GM18511 (cell line): ENCODE data around the gene CCT2.

Source experiments
- ATAC-seq: cut with Tn5 transposase; IDR thresholded peaks from one replicate; pipeline ENCODE4 v1.9.1; 2021; ENCODE audit warnings: mild to moderate bottlenecking, moderate library complexity; ENCODE audit not compliant: unreplicated experiment

The CCT2 gene

DNA sequence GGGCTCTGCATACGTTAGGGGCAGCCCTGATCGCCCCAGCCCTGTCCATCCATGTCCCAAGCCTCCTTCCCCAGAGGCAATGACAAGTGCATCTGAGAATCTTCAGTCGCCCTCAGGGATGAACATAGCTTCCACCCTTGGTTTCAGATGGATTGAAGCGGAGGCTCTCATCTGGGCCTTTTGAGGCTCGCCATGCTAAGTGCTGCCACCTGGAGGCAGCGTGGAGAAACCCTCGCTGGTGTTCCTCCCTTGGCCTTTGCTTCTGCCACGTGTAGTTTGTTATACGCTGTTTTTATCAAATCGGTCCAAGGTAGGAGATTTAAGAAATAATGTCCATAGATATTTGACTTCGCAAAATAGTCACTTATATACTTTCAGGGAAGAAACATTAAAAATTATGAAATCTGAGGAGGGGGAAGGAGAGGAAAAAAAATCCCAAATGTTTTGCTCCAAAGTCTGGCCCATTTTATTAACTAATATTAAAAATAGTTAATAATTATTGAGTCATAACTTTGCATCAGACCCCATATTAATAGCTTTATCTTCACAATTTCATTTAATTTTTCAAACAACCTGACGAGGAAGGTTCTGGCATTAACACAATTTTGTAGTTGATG lies 54.2 kb downstream of the CCT2 start:
- ATAC-seq, result peak; percentile 91

DNA sequence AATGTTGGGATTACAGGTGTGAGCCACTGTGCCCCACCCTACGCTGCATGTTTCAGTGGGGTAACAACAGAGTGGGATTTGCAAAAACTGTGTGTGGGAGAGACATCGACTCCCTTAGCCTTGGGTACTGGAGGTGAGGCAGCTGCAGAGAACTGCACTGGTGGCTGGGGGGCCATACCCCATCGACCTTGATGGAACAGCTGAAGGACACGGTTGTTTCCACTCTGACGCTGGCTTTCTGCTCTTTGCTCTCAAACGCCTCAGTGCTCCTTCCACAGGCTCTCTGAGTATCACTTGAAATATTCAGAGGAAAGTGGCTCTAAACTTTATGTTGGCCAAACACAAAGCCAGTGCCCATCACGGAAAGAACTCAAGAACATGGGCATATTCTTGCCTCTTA lies 56.3 kb downstream of the CCT2 start:
- no peak for ATAC-seq

DNA sequence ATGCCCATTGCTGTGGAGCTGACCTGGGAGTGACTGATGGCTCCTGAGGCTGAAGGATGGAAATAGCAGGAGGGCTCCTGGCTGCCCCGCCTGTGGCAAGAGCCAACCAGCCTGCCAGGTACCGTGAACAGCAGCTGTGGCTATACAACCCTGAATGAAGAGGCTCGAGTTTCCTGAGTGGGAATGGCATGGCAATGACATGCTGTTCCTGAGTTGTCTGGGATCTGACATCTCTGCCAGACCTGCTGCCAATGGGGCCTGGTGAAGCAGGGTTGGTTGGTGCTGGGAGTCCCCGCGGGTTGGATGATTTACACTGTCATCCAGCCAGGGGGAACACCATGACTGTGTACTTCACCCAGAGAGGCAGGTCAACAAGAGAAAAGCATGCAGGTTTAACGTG lies 57.3 kb downstream of the CCT2 start:
- no peak for ATAC-seq

DNA sequence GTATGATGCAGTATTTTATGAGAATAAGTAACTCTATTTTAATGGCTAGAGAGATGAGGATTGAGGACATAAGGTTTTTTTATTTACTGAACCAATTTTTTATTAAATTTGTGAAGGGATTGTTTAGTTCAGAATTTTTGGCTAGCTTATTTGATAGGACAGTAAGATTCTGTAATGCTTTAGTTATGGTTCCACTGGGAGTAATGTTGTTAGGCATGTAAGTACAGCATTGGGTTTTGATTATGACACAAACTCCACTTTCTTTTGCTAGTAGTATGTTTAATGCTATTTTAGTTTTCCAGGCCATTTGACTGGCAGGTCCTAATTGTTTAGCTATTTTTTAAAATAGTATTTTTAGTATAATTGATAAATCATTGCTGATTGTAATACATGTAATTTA lies 59.3 kb downstream of the CCT2 start:
- ATAC-seq, result no peak

DNA sequence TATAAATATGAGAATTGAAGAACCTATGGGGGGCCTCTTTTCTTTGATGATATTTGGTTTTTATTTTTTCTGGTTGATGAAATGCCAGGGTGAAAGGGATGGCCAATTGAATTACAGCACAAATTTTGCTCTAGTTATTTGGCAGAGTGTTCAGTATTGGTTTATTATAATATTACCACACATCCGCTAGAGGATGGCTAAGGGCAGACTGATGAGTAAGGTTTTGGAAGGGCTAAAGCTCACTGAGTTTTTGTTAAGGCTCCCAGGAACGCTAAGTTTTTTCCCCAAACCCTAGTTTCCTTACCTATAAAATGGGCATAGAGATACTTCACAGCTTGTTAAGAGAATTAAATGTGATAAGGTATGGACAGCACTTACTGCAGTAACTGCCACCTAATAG lies 59.8 kb downstream of the CCT2 start:
- ATAC-seq, result no peak

DNA sequence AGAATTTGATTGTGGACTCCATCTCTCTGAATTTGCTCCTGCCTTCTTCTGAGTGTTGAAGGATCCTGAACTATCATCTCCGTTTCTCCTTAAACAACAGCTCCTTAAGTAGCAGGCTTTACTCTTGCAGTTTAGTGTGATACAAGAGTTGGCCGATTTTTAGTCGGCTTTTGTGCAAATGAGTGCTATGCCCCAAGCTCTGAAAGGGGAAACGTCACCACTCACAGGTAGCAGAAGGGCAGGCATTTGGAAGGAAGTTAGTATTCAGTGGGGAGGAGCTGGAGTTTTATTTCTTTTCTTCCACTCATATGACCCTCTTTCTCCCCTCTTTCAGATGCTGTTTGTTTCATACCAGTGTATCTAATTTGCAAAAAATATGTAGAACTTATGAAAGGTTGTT lies 61.9 kb downstream of the CCT2 start:
- ATAC-seq, result no peak

DNA sequence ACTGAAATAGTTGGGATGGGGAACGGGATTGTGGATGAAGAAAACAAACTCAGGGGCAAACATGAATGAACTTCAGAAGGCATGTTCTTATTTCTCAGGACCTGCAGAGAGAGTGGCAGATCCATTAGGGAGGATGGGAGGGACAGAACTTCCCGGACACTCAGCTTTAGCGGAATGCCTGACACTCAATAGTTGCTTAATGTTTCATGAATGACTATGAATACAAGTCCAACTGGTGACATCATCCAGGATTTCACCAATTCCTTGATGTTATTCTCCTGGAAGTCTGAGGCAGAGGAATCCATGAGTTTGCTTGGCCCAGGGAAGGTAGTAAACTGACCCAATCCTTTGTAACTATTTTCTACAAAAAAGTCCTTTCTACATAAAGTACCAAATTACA lies 63.2 kb downstream of the CCT2 start:
- ATAC-seq, result no peak

DNA sequence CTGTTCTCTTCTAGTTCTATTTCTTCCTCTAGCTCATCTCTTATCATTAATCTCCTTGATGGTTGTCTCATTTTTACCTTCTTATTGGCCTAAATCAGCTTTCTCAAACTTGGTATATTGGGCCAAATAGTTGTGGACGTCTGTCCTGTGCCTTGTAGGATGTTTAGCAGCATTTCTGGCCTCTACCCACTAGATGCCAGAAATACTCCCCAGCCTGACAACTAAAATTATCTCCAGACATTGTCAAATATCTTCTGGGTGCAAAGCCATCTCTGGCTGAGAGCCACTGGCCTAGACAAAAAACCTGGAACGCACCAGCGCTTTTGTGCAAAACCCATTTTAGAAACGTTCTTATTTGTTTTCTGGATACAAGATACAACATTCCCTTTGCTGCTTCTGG lies 64.3 kb downstream of the CCT2 start:
- no peak for ATAC-seq
